K562 (cell line): Measurements from ENCODE around the gene GALK2. TPM values are rescaled to one million over a fixed set of nuclear protein-coding genes. Genes with fewer than 3 reads are reported as not detected.

Source experiments
- ATAC-seq: fragments of 200-7000 bp; cut with Tn5 transposase; 3 replicates; pipeline ENCODE4 v1.9.1; 2020; ENCODE audit warnings: moderate library complexity
- BruUV-seq: library from RNA; stranded (reverse); fragments of 400-500 nt; replicated peaks from 2 replicates; lab custom pipeline; 2021; lab: Mats Ljungman, UMichigan
- CTCF ChIA-PET: fragments of 300-600 bp; formaldehyde crosslinking; extraction: SDS; loops from one replicate; lab custom pipeline; 2021; ENCODE audit warnings: low intra/inter-chr PET ratio; lab: Yijun Ruan, JAX
- POLR2A ChIA-PET: fragments of 300-600, 350-650 bp; sonication (Branson Sonifier 250); formaldehyde crosslinking; extraction: SDS; loops from one replicate; lab custom pipeline; 2021; ENCODE audit warnings: antibody characterized with exemption, inconsistent platforms; lab: Yijun Ruan, JAX
- DNase-seq, 4 experiments: peaks; one replicate each; pipeline versions ENCODE4 v3.0.0 to v3.0.0-alpha.2; 2011 to 2018; ENCODE audit warnings: low spot score in 3 of 4, mixed read lengths in 3 of 4; ENCODE audit errors: extremely low read depth in 1 of 4
- FAIRE-seq: peaks from 2 replicates; lab custom pipeline; 2011; peaks lifted over from hg19 to GRCh38; lab: Jason Lieb, UNC
- H2AFZ ChIP-seq: 2 replicates; pipeline ENCODE4 v1.6.0; 2011; ENCODE audit warnings: low read depth, low read length, control low read depth, inconsistent platforms
- H3K27ac ChIP-seq: fragments of 200-600 bp; 3 replicates; pipeline ENCODE4 v1.8.0; 2011; ENCODE audit warnings: low read depth, mild to moderate bottlenecking, control low read depth, inconsistent platforms, low read length, moderate library complexity, mixed read lengths; ENCODE audit errors: extremely low read depth
- H3K27me3 ChIP-seq, 2 experiments: fragments of 300-600 bp in 1 of 2; 2 replicates in 1 of 2; 3 replicates in 1 of 2; pipeline versions ENCODE4 v1.6.0 to v1.8.0; 2011; ENCODE audit warnings: inconsistent platforms in 2 of 2, low read length in 2 of 2, mild to moderate bottlenecking in 1 of 2, mixed read lengths in 1 of 2, moderate library complexity in 1 of 2; ENCODE audit not compliant: control insufficient read depth in 2 of 2, insufficient read depth in 2 of 2
- H3K36me3 ChIP-seq: fragments of 300-600 bp; 3 replicates; pipeline ENCODE4 v1.8.0; 2011; ENCODE audit warnings: mild to moderate bottlenecking, low read length, inconsistent platforms; ENCODE audit not compliant: control insufficient read depth, insufficient read depth
- H3K4me1 ChIP-seq, 2 experiments: fragments of 200-600 bp in 1 of 2; replicated peaks in 1 of 2; 2 replicates in 1 of 2; 3 replicates in 1 of 2; pipeline versions ENCODE4 v1.5.1 to v1.8.0; 2011; ENCODE audit warnings: inconsistent platforms in 2 of 2, low read length in 2 of 2, mild to moderate bottlenecking in 1 of 2, mixed read lengths in 1 of 2, moderate library complexity in 1 of 2; ENCODE audit not compliant: control insufficient read depth in 2 of 2, insufficient read depth in 2 of 2
- H3K4me2 ChIP-seq: 2 replicates; pipeline ENCODE4 v1.6.1; 2011; ENCODE audit warnings: low read length, control low read depth, inconsistent platforms, mixed read lengths; ENCODE audit not compliant: insufficient read depth
- H3K4me3 ChIP-seq: fragments of 200-600 bp; sonication (generic), shearing (Covaris generic); 2 replicates; pipeline ENCODE4 v1.5.1; 2016; ENCODE audit warnings: control low read depth, inconsistent platforms
- H3K79me2 ChIP-seq: fragments of 200-600 bp; 3 replicates; pipeline ENCODE4 v1.8.0; 2011; ENCODE audit warnings: low read length, inconsistent platforms; ENCODE audit not compliant: control insufficient read depth, insufficient read depth
- H3K9ac ChIP-seq, 2 experiments: 2 replicates each; pipeline versions ENCODE4 v1.6.0 to v1.6.1; 2011; ENCODE audit warnings: low read depth in 2 of 2, low read length in 2 of 2, control low read depth in 1 of 2, inconsistent platforms in 1 of 2, mild to moderate bottlenecking in 1 of 2, mixed read lengths in 1 of 2; ENCODE audit not compliant: insufficient read depth in 1 of 2
- H3K9me1 ChIP-seq: one replicate; pipeline ENCODE4 v1.6.0; 2011; ENCODE audit warnings: inconsistent platforms, mild to moderate bottlenecking, low read length, moderate library complexity; ENCODE audit not compliant: control insufficient read depth, insufficient read depth
- H3K9me3 ChIP-seq: replicated peaks from 2 replicates; pipeline ENCODE4 v1.5.1; 2011; ENCODE audit warnings: low read depth, low read length, inconsistent platforms; ENCODE audit not compliant: control insufficient read depth, insufficient read depth
- H4K20me1 ChIP-seq: replicated peaks from 2 replicates; pipeline ENCODE4 v1.6.1; 2011; ENCODE audit warnings: low read length, inconsistent platforms, mixed read lengths; ENCODE audit not compliant: control insufficient read depth, insufficient read depth
- CREB3L1 ChIP-seq: fragments of 450-650 bp; IDR thresholded peaks from 2 replicates; pipeline ENCODE4 v1.6.1; 2014; ENCODE audit warnings: low read depth, mild to moderate bottlenecking, moderate library complexity, borderline replicate concordance
- JUN ChIP-seq, 2 experiments: sonication (generic) in 1 of 2; formaldehyde crosslinking in 1 of 2; IDR thresholded peaks; 2 replicates each; pipeline versions ENCODE4 v1.6.1 to v1.8.0; 2012 to 2022; ENCODE audit warnings: borderline replicate concordance in 2 of 2, mild to moderate bottlenecking in 2 of 2, improper control_type of control experiment in 1 of 2, low read depth in 1 of 2, low read length in 1 of 2, missing genetic modification reagents in 1 of 2
- MYNN ChIP-seq, 2 experiments: sonication (generic); formaldehyde crosslinking in 1 of 2; IDR thresholded peaks; 2 replicates each; pipeline versions ENCODE4 v1.5.0 to v1.6.1; 2016 to 2020; ENCODE audit warnings: antibody characterized with exemption in 1 of 2, missing genetic modification reagents in 1 of 2
- NCOA4 ChIP-seq: fragments of 450-650 bp; IDR thresholded peaks from 2 replicates; pipeline ENCODE4 v1.6.1; 2018; ENCODE audit warnings: mild to moderate bottlenecking; ENCODE audit not compliant: partially characterized antibody
- NR1H2 ChIP-seq: sonication (generic); formaldehyde crosslinking; IDR thresholded peaks from 2 replicates; pipeline ENCODE4 v1.4.0; 2020; ENCODE audit warnings: mild to moderate bottlenecking, missing genetic modification reagents
- WGBS: fragments of 100-300 bp; shearing (Covaris generic); methylation state at CpG from one replicate; pipeline ENCODE4 v1.1.6; 2016; ENCODE audit warnings: low coverage, mixed read lengths; ENCODE audit not compliant: insufficient coverage; ENCODE audit errors: missing lambda C conversion rate; 5-methylcytosine and 5-hydroxymethylcytosine counted together
- in situ Hi-C: fragments of 300-500 bp; cut with MboI; formaldehyde crosslinking; loops from 4 replicates; pipeline ENCODE4 v1.15.0; 2018; ENCODE audit warnings: inconsistent platforms, mixed read lengths
- intact Hi-C: fragments of 100-400 bp; cut with micrococcal nuclease; formaldehyde crosslinking; loops from 2 replicates; pipeline ENCODE4 v1.14.2; 2022
- polyA plus RNA-seq, 8 experiments: library from polyadenylated mRNA; depleted of rRNA in 4 of 8; stranded (reverse) in 5 of 8; unstranded in 3 of 8; fragments of >200 nt; fragmentation: Nextera tagmentation in 2 of 8; fragmentation: Illumina TruSeq in 1 of 8; extraction: Ambion mirVana in 2 of 8; extraction: Trizol in 1 of 8; gene quantifications; 2 replicates each; pipeline versions ENCODE4 v1.2.1 to v1.2.3, GENCODE V29; 2011 to 2014; ENCODE audit warnings: inconsistent platforms in 1 of 8, missing spikeins in 1 of 8
- total RNA-seq, 7 experiments: library from RNA; depleted of rRNA in 6 of 7; stranded (reverse); fragments of >200 nt in 6 of 7; fragmentation: Illumina TruSeq in 2 of 7; extraction: Trizol in 2 of 7; gene quantifications; 2 replicates each; pipeline versions ENCODE4 v1.2.1 to v1.2.3, GENCODE V29; 2011 to 2021; ENCODE audit warnings: low replicate concordance in 1 of 7

The GALK2 gene
- total and polyA plus RNA-seq, 9 of the 15 experiments (the other 6 are each of a cell fraction or from before 2014, with no cell fraction given): 32.8 to 82.0 (median 54.4) TPM

GRCh38 chr15:49320351-49320750 lies 150.3 kb downstream of the GALK2 start:
- H3K9me3 ChIP-seq: no peaks in the 10 kb centered on the region
- H3K27ac ChIP-seq: no peak overlapping the region
- TF ChIP-seq NCOA4: no peak
- no peak for TF ChIP-seq NR1H2 (CRISPR knock-in tag)
- no peak for TF ChIP-seq CREB3L1
- TF ChIP-seq JUN (IDR thresholded peaks at IDR 0.05; ENCODE audit: borderline replicate concordance, low read depth, low read length): no peak
- no peak for TF ChIP-seq JUN (CRISPR knock-in tag; IDR thresholded peaks at IDR 0.05; ENCODE audit: borderline replicate concordance)
- TF ChIP-seq MYNN (IDR thresholded peaks at IDR 0.05): no peak
- no peak for TF ChIP-seq MYNN (CRISPR knock-in tag; IDR thresholded peaks at IDR 0.05)
- TF ChIP-seq, all 486 proteins: peak for 0
- no TSS peak for BruUV-seq
- intact Hi-C loops (no loop called here), in situ Hi-C loops (no loop called here)
- ATAC-seq: no peak
- Histone ChIP-seq H3K9me1 (no peaks in the 10 kb centered on the region), H3K36me3 (peaks cover 35% of the 10 kb centered on the region), H4K20me1 (no peaks in the 10 kb centered on the region), H3K9ac (no peak overlapping the region), H3K79me2 (no peaks in the 10 kb centered on the region), H3K4me3 (no peak overlapping the region), H3K27me3 (no peaks in the 10 kb centered on the region), H2AFZ (no peak overlapping the region), H3K4me2 (no peak overlapping the region), H3K4me1 (no peaks in the 10 kb centered on the region)
- FAIRE-seq: no peak
- no peak for DNase-seq
- WGBS: 78% methylated on average over 1 of the region's 1 CpG
- CTCF ChIA-PET: no interaction called here
- POLR2A ChIA-PET: interaction anchor here (0.6 to 2.2 kb wide), 4 partner anchors 12 to 83 kb away, joined by 3 to 5 read pairs (median 3); no protein-coding TSS in a partner anchor
